Sigmoid colon (tissue), 7 donors: ENCODE results near the gene PCSK7. TPM values are rescaled to one million over a fixed set of nuclear protein-coding genes. Genes with fewer than 3 reads are reported as not detected.

Experiments
- DNase-seq: peaks from one replicate; pipeline ENCODE4 v3.0.0-alpha.2; 2019
- H3K27ac ChIP-seq, 4 donors: fragments of 200-600 bp; sonication (generic); one replicate each; pipeline ENCODE4 v1.5.1; 2016 to 2019; ENCODE audit warnings: mild to moderate bottlenecking in 1 of 4
- H3K27me3 ChIP-seq, 3 donors: fragments of 200-600 bp; sonication (generic); one replicate each; pipeline ENCODE4 v1.5.1; 2019; ENCODE audit warnings: mild to moderate bottlenecking in 1 of 3
- H3K36me3 ChIP-seq, 4 donors: fragments of 200-600 bp; sonication (generic); one replicate each; pipeline ENCODE4 v1.5.1; 2016 to 2019
- H3K4me1 ChIP-seq, 4 donors: fragments of 200-600 bp; sonication (generic); one replicate each; pipeline ENCODE4 v1.5.1; 2017 to 2019
- H3K4me3 ChIP-seq, 4 donors: fragments of 200-600 bp; sonication (generic); one replicate each; pipeline ENCODE4 v1.5.1; 2017 to 2019; ENCODE audit warnings: mild to moderate bottlenecking in 2 of 4, moderate library complexity in 1 of 4
- H3K9me3 ChIP-seq, 4 donors: fragments of 200-600 bp in 3 of 4; sonication (generic) in 3 of 4; one replicate each; pipeline versions ENCODE4 v1.5.1 to v1.6.1; 2013 to 2019
- CTCF ChIP-seq, 4 experiments: fragments of 450-650 bp in 3 of 4; fragments of 200-600 bp in 1 of 4; IDR thresholded peaks; one replicate each; pipeline ENCODE4 v1.5.1; 2016 to 2019; ENCODE audit warnings: antibody characterized with exemption in 4 of 4, mild to moderate bottlenecking in 3 of 4, moderate library complexity in 2 of 4
- EP300 ChIP-seq, 4 donors: sonication (generic); formaldehyde crosslinking; IDR thresholded peaks; one replicate each; pipeline ENCODE4 v1.6.1; 2017; ENCODE audit warnings: antibody characterized with exemption in 4 of 4
- POLR2A ChIP-seq, 2 donors: fragments of 450-650 bp; IDR thresholded peaks; one replicate each; pipeline ENCODE4 v1.6.1; 2016; ENCODE audit warnings: antibody characterized with exemption in 2 of 2, mild to moderate bottlenecking in 2 of 2, moderate library complexity in 2 of 2
- POLR2AphosphoS5 ChIP-seq, 4 donors: sonication (generic); formaldehyde crosslinking; IDR thresholded peaks; one replicate each; pipeline ENCODE4 v1.6.1; 2017; ENCODE audit warnings: antibody characterized with exemption in 4 of 4
- WGBS, 2 donors: extraction: QIAGEN DNeasy Blood & Tissue Kit; methylation state at CpG; one replicate each; pipeline ENCODE4 v1.1.7; 2013; 5-methylcytosine and 5-hydroxymethylcytosine counted together
- intact Hi-C: fragments of 100-400 bp; cut with DNase I; formaldehyde crosslinking; loops from one replicate; pipeline ENCODE4 v1.15.1; 2023
- polyA plus RNA-seq, 3 donors: library from polyadenylated mRNA; stranded (reverse); fragments of 200-250 nt; gene quantifications; one replicate each; pipeline ENCODE4 v1.2.3, GENCODE V29; 2013
- total RNA-seq, 4 donors: library from RNA; depleted of rRNA; stranded (reverse); fragments of >200 nt; gene quantifications; one replicate each; pipeline ENCODE4 v1.1.0, GENCODE V29; 2016
- donor health status: healthy with polysubstance abuse.
- donor health status: Bipolar disorder and iron deficiency.
- donor health status: healthy.

Gene PCSK7
- total and polyA plus RNA-seq, 7 donors: 18.0 to 116 (median 29.8) TPM

- intact Hi-C loops: no loop called here
- no peak for DNase-seq
- 1 to 9% methylated on average over 14 of the region's 14 CpGs for WGBS, 2 donors
- Histone ChIP-seq H3K4me1 (peaks cover 2 to 40% (median 34%) of the 10 kb centered on the region in 4 donors), H3K27ac (peak overlapping the region; percentile 95 to 99 (median 96)), H3K9me3 (no peaks in the 10 kb centered on the region), H3K4me3 (peak overlapping the region; percentile 79 to 98 (median 92)), H3K36me3 (peaks cover 19 to 43% (median 30%) of the 10 kb centered on the region in 4 donors), H3K27me3 (no peaks in the 10 kb centered on the region)
- TF ChIP-seq CTCF (IDR thresholded peaks at IDR 0.05) (no peak), EP300 (IDR thresholded peaks at IDR 0.05) (no peak), POLR2A (IDR thresholded peaks at IDR 0.05) (no peak), POLR2AphosphoS5 (IDR thresholded peaks at IDR 0.05) (no peak)
Observed at GRCh38 chr11:117230999-117231841, 653 bp downstream of the PCSK7 start.

GRCh38 chr11:117230286-117230961 lies 1.4 kb downstream of the PCSK7 start:
- Histone ChIP-seq H3K27me3 (no peaks in the 10 kb centered on the region), H3K9me3 (no peaks in the 10 kb centered on the region), H3K4me3 (peak overlapping the region in 2 of 4 donors; percentile 79 to 97), H3K4me1 (peaks cover 2 to 48% (median 41%) of the 10 kb centered on the region in 4 donors), H3K36me3 (peaks cover 19 to 40% (median 32%) of the 10 kb centered on the region in 4 donors), H3K27ac (peak overlapping the region; percentile 95 to 99 (median 96))
- 31 to 39% methylated on average over 12 of the region's 12 CpGs for WGBS, 2 donors
- intact Hi-C loops: no loop called here
- TF ChIP-seq POLR2A (IDR thresholded peaks at IDR 0.05) (no peak), CTCF (IDR thresholded peaks at IDR 0.05) (no peak), POLR2AphosphoS5 (IDR thresholded peaks at IDR 0.05) (no peak), EP300 (IDR thresholded peaks at IDR 0.05) (no peak)
- DNase-seq: peak; percentile 58

GRCh38 chr11:117229931-117230285 lies 2.0 kb downstream of the PCSK7 start:
- Histone ChIP-seq H3K9me3 (no peaks in the 10 kb centered on the region), H3K36me3 (peaks cover 19 to 44% (median 33%) of the 10 kb centered on the region in 4 donors), H3K27me3 (no peaks in the 10 kb centered on the region), H3K27ac (no peak overlapping the region), H3K4me3 (no peak overlapping the region), H3K4me1 (peaks cover 2 to 53% (median 44%) of the 10 kb centered on the region in 4 donors)
- WGBS, 2 donors: 83% methylated on average over 5 of the region's 5 CpGs
- intact Hi-C loops: loop anchor here (5.0 kb wide), 2 partner anchors 348 to 443 kb away; partner anchors contain the start of gene ZPR1
- peak; percentile 53 for DNase-seq
- TF ChIP-seq CTCF (IDR thresholded peaks at IDR 0.05) (no peak), POLR2AphosphoS5 (IDR thresholded peaks at IDR 0.05) (no peak), POLR2A (IDR thresholded peaks at IDR 0.05) (no peak), EP300 (IDR thresholded peaks at IDR 0.05) (no peak)

GRCh38 chr11:117229411-117229810 lies 2.5 kb downstream of the PCSK7 start:
- intact Hi-C loops: loop anchor here (5.0 kb wide), 2 partner anchors 347 to 442 kb away; partner anchors contain the start of gene ZPR1
- Histone ChIP-seq H3K9me3 (no peaks in the 10 kb centered on the region), H3K27ac (no peak overlapping the region), H3K4me3 (no peak overlapping the region), H3K4me1 (peaks cover 2 to 58% (median 49%) of the 10 kb centered on the region in 4 donors), H3K36me3 (peaks cover 19 to 45% (median 33%) of the 10 kb centered on the region in 4 donors), H3K27me3 (no peaks in the 10 kb centered on the region)
- DNase-seq: peak; percentile 61
- TF ChIP-seq POLR2AphosphoS5 (IDR thresholded peaks at IDR 0.05) (no peak), POLR2A (IDR thresholded peaks at IDR 0.05) (no peak), EP300 (IDR thresholded peaks at IDR 0.05) (no peak), CTCF (IDR thresholded peaks at IDR 0.05) (no peak)
- 96 to 97% methylated on average over 12 of the region's 12 CpGs for WGBS, 2 donors
